Lower leg skin (tissue), 3 donors: Measurements from ENCODE around the gene EPHB4.

Experiments used
- POLR2A ChIP-seq, 2 donors: fragments of 450-650 bp; IDR thresholded peaks; one replicate each; pipeline ENCODE4 v1.6.1; 2016 to 2017; ENCODE audit warnings: antibody characterized with exemption in 2 of 2, mild to moderate bottlenecking in 1 of 2, moderate library complexity in 1 of 2
- TF ChIP-seq, protein P1 (sequence below), 3 donors: fragments of 450-650 bp; IDR thresholded peaks; one replicate each; pipeline ENCODE4 v1.5.1; 2016; ENCODE audit warnings: antibody characterized with exemption in 3 of 3, mild to moderate bottlenecking in 3 of 3, moderate library complexity in 2 of 3

- TF ChIP-seq, protein P1, sequence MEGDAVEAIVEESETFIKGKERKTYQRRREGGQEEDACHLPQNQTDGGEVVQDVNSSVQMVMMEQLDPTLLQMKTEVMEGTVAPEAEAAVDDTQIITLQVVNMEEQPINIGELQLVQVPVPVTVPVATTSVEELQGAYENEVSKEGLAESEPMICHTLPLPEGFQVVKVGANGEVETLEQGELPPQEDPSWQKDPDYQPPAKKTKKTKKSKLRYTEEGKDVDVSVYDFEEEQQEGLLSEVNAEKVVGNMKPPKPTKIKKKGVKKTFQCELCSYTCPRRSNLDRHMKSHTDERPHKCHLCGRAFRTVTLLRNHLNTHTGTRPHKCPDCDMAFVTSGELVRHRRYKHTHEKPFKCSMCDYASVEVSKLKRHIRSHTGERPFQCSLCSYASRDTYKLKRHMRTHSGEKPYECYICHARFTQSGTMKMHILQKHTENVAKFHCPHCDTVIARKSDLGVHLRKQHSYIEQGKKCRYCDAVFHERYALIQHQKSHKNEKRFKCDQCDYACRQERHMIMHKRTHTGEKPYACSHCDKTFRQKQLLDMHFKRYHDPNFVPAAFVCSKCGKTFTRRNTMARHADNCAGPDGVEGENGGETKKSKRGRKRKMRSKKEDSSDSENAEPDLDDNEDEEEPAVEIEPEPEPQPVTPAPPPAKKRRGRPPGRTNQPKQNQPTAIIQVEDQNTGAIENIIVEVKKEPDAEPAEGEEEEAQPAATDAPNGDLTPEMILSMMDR (IDR thresholded peaks at IDR 0.05), result no peak
- TF ChIP-seq POLR2A (IDR thresholded peaks at IDR 0.05), result no peak
These were observed 62.5 kb downstream of the EPHB4 start for GRCh38 chr7:100764841-100765240.
